ENCODE results near the gene PHOSPHO2.

PHOSPHO2 gene, protein sequence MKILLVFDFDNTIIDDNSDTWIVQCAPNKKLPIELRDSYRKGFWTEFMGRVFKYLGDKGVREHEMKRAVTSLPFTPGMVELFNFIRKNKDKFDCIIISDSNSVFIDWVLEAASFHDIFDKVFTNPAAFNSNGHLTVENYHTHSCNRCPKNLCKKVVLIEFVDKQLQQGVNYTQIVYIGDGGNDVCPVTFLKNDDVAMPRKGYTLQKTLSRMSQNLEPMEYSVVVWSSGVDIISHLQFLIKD

GRCh38 chr2:169694113-169694893 is at the start of gene PHOSPHO2, which contains the start of gene CFAP210:
PHOSPHO2 (plus strand) TSS chr2:169694469; CDS start chr2:169700972, 6,503 bp downstream.
CFAP210 (minus strand) TSS chr2:169694405; CDS start chr2:169694327, 78 bp downstream.
- peak; percentile 74 to 99 (median 95) for DNase-seq

GRCh38 chr2:169647496-169647895 is 46.8 kb upstream of the PHOSPHO2 start:
- no peak for DNase-seq

- no peak for DNase-seq
Observed at GRCh38 chr2:169649278-169649677, 45.0 kb upstream of the PHOSPHO2 start.

GRCh38 chr2:169653636-169654035 is 40.6 kb upstream of the PHOSPHO2 start:
- no peak for DNase-seq

DNA sequence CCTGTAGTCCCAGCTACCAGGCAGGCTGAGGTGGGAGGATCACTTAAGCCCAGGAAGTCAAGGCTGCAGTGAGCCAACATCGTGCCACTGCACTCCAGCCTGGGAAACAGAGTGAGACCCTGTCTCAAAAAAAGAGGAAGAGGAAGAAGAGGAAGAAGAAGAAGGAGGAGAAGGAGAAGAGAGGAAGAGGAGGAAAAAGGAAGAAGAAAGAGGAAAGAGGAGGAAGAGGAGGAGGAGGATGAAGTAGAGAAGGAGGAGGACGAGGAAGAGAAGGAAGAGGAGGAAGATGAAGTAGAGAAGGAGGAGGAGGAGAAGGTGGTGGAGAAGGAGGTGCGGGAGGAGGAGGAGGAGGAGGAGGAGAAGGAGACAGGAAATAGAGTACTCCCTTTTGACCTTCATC is 38.1 kb upstream of the PHOSPHO2 start:
- DNase-seq = no peak

GRCh38 chr2:169658877-169659276 is 35.4 kb upstream of the PHOSPHO2 start:
- DNase-seq = no peak

- DNase-seq = no peak
Observed at GRCh38 chr2:169659320-169659719, 34.9 kb upstream of the PHOSPHO2 start.

DNA sequence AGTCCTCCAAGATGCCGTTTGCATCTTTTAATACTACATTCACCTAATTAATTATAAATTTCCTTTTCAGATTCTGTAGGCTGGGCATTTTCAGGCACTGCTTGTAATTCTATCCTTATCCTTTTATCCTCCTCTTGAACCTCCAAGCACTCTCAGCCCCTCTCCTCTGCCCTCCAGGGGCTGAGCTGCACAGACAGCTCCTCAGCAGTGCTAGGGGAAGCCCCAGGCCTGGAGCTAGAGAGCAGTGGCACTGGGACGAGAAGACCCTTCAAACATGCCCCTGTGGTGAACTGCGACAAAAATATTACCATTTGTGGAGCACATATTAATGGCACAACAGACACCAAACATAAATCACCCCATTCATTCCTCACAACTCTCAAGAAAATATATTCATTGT is 33.0 kb upstream of the PHOSPHO2 start:
- DNase-seq = no peak

DNA sequence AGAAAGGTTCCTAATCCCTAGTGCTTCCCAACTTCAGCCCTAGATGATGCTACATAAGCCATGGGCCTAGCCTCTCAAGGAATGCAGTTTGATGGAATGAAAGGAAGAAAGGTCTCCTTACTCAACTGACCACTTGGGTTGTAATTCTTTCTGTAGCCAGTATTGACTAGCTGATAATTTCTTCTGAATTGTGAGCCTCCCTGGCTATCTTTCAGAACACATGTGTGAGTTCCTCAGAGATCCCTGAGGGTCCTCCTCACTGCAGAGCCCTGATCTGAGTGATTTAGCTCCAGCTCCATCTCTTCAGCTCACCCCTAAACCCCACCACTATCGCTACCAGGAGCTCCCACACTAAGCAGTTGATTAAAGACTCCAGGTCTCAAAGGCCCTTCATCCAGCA is 31.5 kb upstream of the PHOSPHO2 start:
- DNase-seq = no peak

DNA sequence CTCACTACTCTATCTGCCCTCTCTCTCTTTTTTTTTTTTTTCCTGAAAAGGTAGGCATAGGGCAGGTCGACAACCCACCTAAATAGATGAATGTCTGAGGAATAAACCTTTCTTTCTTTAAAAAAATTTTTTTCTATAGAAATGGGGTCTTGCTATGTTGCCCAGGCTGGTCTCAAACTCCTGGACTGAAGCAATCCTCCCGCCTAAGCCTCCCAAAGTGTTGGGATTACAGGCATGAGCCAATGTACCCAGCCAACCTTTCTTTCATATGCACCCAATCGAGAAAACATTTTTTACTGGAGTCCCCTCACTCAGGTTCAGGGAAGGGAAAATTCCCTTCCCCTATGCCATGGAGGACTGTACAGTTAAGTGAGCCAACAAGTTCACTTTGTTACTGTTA is 31.0 kb upstream of the PHOSPHO2 start:
- DNase-seq = no peak

GRCh38 chr2:169664600-169664977 is 29.7 kb upstream of the PHOSPHO2 start:
- no peak for DNase-seq

- DNase-seq = no peak
Observed at GRCh38 chr2:169664978-169665930, 29.0 kb upstream of the PHOSPHO2 start.

- no peak for DNase-seq
Observed at GRCh38 chr2:169667583-169667982, 26.7 kb upstream of the PHOSPHO2 start.

DNA sequence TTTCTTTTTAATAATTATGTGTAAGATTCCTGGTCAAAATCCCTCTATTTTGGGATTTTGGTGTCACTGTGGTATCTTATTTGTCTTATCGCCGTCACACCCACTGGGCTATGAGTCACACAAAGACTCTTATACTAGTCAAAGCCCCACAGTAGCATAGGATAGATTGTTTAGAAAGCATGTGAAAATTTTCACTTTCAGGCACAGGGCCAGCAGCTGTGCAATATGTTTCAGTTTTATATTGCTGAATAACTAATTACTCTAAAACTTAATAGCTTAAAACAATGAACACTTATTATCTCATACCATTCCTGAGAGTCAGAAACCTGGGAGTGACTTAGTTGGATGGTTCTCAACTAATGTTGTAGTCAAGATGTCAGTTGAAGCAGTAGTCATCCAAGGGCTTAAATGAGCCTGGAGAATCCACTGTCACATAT is 24.0 kb upstream of the PHOSPHO2 start:
- DNase-seq = no peak

DNA sequence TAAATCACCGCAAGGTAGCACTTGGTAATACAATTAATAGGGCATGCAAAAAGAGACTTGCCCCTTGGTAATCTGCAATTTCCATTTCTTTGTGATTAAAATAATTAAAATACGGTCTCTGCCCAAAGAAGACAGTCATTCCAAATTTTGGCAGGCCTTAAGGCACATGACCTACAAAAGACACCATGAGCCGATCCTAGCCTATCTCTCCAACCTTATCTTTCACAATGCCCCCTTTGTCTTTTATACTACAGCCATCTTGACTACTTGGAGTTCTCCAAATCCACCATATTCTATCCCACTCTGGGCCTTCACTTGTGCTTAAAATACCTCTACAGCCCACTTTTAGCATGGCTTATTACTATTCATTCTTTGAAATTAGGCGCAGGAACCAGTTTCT is 23.3 kb upstream of the PHOSPHO2 start:
- DNase-seq = no peak

DNA sequence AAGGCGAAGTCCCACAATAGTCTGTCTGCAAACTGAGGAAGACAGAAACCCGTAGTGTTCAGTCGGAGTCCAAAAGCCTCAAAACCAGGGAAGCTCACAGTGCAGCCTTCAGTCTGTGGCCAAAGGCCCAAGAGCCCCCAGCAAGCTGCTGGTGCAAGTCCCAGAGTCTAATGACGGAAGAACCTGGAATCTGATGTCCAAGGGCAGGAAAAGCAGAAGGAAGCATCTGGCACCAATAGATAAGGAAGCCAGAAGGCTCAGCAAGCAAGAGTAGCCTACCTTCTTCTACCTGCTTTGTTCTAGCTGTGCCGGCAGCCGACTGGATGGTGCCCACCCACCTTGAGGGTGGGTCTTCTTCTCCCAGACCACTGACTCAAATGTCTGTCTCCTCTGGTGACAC is 21.9 kb upstream of the PHOSPHO2 start:
- no peak for DNase-seq

- no peak for DNase-seq
Observed at GRCh38 chr2:169673106-169673505, 21.2 kb upstream of the PHOSPHO2 start.

DNA sequence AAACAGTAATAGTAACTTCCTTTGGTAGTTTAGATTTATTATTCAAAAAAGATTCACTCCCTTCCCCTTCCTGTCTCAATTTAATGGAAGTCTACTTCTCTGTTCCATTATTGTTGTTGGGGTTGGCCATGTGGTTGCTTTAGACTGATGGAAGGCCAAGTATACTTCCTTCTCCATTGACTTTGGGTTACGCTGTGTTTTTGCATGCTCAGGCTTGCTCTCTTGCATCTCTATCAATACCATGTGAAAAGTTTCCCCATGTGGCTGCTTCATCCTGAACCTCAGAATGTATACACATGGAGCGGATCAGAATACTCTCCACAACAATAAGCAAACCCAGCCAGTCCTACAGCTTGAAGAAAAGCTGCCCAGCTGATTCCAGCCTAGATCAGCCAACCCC is 20.3 kb upstream of the PHOSPHO2 start:
- DNase-seq = no peak

GRCh38 chr2:169676357-169676756 is 17.9 kb upstream of the PHOSPHO2 start:
- no peak for DNase-seq

DNA sequence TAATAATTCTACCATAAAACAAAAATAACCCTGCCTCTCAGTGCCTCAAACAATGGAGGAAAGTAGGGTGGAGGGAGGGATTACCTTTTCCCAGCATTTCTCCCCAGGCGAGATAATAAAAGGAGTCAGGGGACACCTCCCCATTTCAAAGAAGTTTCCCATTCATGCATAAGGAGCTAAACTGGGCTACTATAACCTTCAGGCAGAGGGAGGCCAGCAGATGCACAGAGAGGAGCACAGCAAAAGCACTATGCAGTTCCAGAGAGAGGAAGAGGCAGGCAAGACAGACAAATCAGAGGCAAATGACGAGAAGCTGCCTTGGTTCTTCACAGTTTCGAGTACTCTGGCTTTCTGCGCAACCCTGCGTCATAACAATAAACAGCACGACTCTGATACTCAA is 17.4 kb upstream of the PHOSPHO2 start:
- DNase-seq = no peak

DNA sequence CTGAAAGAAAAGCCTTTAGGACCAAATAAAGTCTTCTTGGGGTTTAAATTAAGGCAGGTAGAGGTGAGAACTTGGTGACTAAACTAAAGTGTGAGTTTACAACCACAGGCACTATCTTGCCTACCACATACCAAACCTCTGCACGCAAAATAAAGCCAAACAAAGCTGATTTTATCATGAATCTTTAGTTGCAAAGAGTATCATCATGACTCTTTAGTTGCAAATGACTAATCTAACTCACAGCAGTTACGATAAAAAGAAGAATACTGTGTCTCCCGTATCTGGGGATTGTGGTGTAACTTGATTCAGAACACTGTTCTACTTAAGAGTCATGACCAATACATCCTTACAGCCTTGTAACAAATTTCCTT is 11.2 kb upstream of the PHOSPHO2 start:
- DNase-seq = no peak
